IMR-90 (cell line): ENCODE measurements around the gene GALM. TPM values are rescaled to one million over a fixed set of nuclear protein-coding genes. Genes with fewer than 3 reads are reported as not detected.

Experiments used
- ATAC-seq: fragments of 200-7000 bp; cut with Tn5 transposase; 2 replicates; pipeline ENCODE4 v1.9.1; 2020; ENCODE audit warnings: low read depth, mild to moderate bottlenecking, moderate library complexity
- BruUV-seq: library from RNA; stranded (reverse); fragments of 400-500 nt; replicated peaks from 2 replicates; lab custom pipeline; 2021; lab: Mats Ljungman, UMichigan
- CTCF ChIA-PET: fragments of 300-600 bp; formaldehyde crosslinking; extraction: SDS; loops from one replicate; lab custom pipeline; 2021; ENCODE audit warnings: antibody characterized with exemption; lab: Yijun Ruan, JAX
- POLR2A ChIA-PET: fragments of 300-600 bp; sonication (Branson Sonifier 250); formaldehyde crosslinking; loops from one replicate; lab custom pipeline; 2022; ENCODE audit warnings: antibody characterized with exemption; ENCODE audit not compliant: unreplicated experiment; lab: Charles Lee
- DNase-seq: peaks from one replicate; pipeline ENCODE4 v3.0.0; 2013
- H2AFZ ChIP-seq: replicated peaks from 2 replicates; pipeline ENCODE3; 2013; ENCODE audit warnings: low read length, mild to moderate bottlenecking; ENCODE audit not compliant: poor library complexity
- H2AK5ac ChIP-seq: 2 replicates; pipeline ENCODE4 v1.6.1; 2013; ENCODE audit warnings: low read depth, low read length, inconsistent platforms
- H2AK9ac ChIP-seq: replicated peaks from 2 replicates; pipeline ENCODE3; 2013; ENCODE audit warnings: mild to moderate bottlenecking, low read depth, low read length, moderate library complexity; ENCODE audit not compliant: poor library complexity
- H2BK120ac ChIP-seq: 2 replicates; pipeline ENCODE4 v1.6.1; 2013; ENCODE audit warnings: low read depth, low read length, inconsistent platforms
- H2BK15ac ChIP-seq: 3 replicates; pipeline ENCODE4 v1.6.1; 2013; ENCODE audit warnings: low read depth, low read length, inconsistent platforms
- H2BK20ac ChIP-seq: 2 replicates; pipeline ENCODE4 v1.6.1; 2013; ENCODE audit warnings: low read depth, mild to moderate bottlenecking, inconsistent platforms, low read length, moderate library complexity
- H2BK5ac ChIP-seq: 2 replicates; pipeline ENCODE4 v1.6.1; 2013; ENCODE audit warnings: mild to moderate bottlenecking, low read depth, low read length, inconsistent platforms; ENCODE audit not compliant: poor library complexity, severe bottlenecking
- H3K14ac ChIP-seq: replicated peaks from 2 replicates; pipeline ENCODE4 v1.6.1; 2013; ENCODE audit warnings: low read depth, low read length, inconsistent platforms
- H3K18ac ChIP-seq: 2 replicates; pipeline ENCODE4 v1.6.1; 2013; ENCODE audit warnings: low read depth, low read length, control low read depth
- H3K23ac ChIP-seq: 2 replicates; pipeline ENCODE4 v1.6.1; 2013; ENCODE audit warnings: low read depth, low read length, inconsistent platforms
- H3K27ac ChIP-seq: 2 replicates; pipeline ENCODE4 v1.5.1; 2013; ENCODE audit warnings: mild to moderate bottlenecking, control low read depth, low read length; ENCODE audit not compliant: insufficient read depth
- H3K27me3 ChIP-seq: 2 replicates; pipeline ENCODE4 v1.6.1; 2013; ENCODE audit warnings: low read length; ENCODE audit not compliant: control insufficient read depth, insufficient read depth
- H3K36me3 ChIP-seq: 2 replicates; pipeline ENCODE4 v1.6.1; 2013; ENCODE audit warnings: low read length, mixed read lengths; ENCODE audit not compliant: control insufficient read depth, insufficient read depth
- H3K4ac ChIP-seq: 2 replicates; pipeline ENCODE4 v1.6.1; 2013; ENCODE audit warnings: low read depth, low read length, inconsistent platforms
- H3K4me1 ChIP-seq: 2 replicates; pipeline ENCODE4 v1.6.1; 2013; ENCODE audit warnings: low read length, mixed read lengths; ENCODE audit not compliant: control insufficient read depth, insufficient read depth
- H3K4me2 ChIP-seq: 2 replicates; pipeline ENCODE4 v1.6.1; 2013; ENCODE audit warnings: low read depth, mild to moderate bottlenecking, control low read depth, low read length, moderate library complexity
- H3K4me3 ChIP-seq: 2 replicates; pipeline ENCODE4 v1.5.1; 2013; ENCODE audit warnings: low read depth, mild to moderate bottlenecking, control low read depth, low read length, moderate library complexity; ENCODE audit not compliant: insufficient read depth
- H3K56ac ChIP-seq: 2 replicates; pipeline ENCODE4 v1.6.1; 2013; ENCODE audit warnings: low read length, inconsistent platforms; ENCODE audit not compliant: insufficient read depth; ENCODE audit errors: extremely low read depth
- H3K79me1 ChIP-seq, 2 experiments: 2 replicates each; pipeline ENCODE4 v1.6.1; 2013; ENCODE audit warnings: low read length in 2 of 2, inconsistent platforms in 1 of 2, low read depth in 1 of 2
- H3K9ac ChIP-seq: 2 replicates; pipeline ENCODE4 v1.6.1; 2013; ENCODE audit warnings: low read depth, low read length, control low read depth
- H3K9me1 ChIP-seq: 2 replicates; pipeline ENCODE4 v1.6.1; 2013; ENCODE audit warnings: low read length, inconsistent platforms; ENCODE audit not compliant: insufficient read depth
- H3K9me3 ChIP-seq: 2 replicates; pipeline ENCODE4 v1.6.1; 2013; ENCODE audit warnings: low read length; ENCODE audit not compliant: control insufficient read depth, insufficient read depth
- H4K20me1 ChIP-seq: 2 replicates; pipeline ENCODE4 v1.6.1; 2013; ENCODE audit warnings: low read length, inconsistent platforms; ENCODE audit not compliant: insufficient read depth
- H4K5ac ChIP-seq: 2 replicates; pipeline ENCODE4 v1.6.1; 2013; ENCODE audit warnings: mild to moderate bottlenecking, low read depth, low read length, control low read depth
- H4K8ac ChIP-seq, 2 experiments: 2 replicates each; pipeline ENCODE4 v1.6.1; 2013; ENCODE audit warnings: low read depth in 2 of 2, low read length in 2 of 2, control low read depth in 1 of 2, inconsistent platforms in 1 of 2
- H4K91ac ChIP-seq: 2 replicates; pipeline ENCODE4 v1.6.1; 2013; ENCODE audit warnings: low read depth, low read length, inconsistent platforms; ENCODE audit not compliant: insufficient read depth
- RFX5 ChIP-seq: IDR thresholded peaks from 2 replicates; pipeline ENCODE4 v1.8.0; 2012; ENCODE audit warnings: low read depth, mild to moderate bottlenecking, low read length, moderate library complexity
- WGBS, 2 experiments: methylation state at CpG; one replicate each; pipeline versions ENCODE4 v1.1.5 to v1.1.7; 2013; ENCODE audit warnings: missing lambda C conversion rate in 2 of 2; ENCODE audit not compliant: insufficient read length in 1 of 2; ENCODE audit errors: extremely low coverage in 2 of 2; 5-methylcytosine and 5-hydroxymethylcytosine counted together
- dilution Hi-C: fragments of 300-500 bp; cut with HindIII; formaldehyde crosslinking; loops from one replicate; pipeline ENCODE4 v1.14.3; 2018; ENCODE audit warnings: low sequenced_read_pairs; ENCODE audit not compliant: unreplicated experiment
- in situ Hi-C: fragments of 300-500 bp; cut with MboI; formaldehyde crosslinking; loops from 3 replicates; pipeline ENCODE4 v1.14.3; 2019; ENCODE audit warnings: low sequenced_read_pairs, inconsistent platforms, mixed read lengths
- intact Hi-C: fragments of 100-400 bp; cut with micrococcal nuclease; formaldehyde crosslinking; loops from 2 replicates; pipeline ENCODE4 v1.10.0; 2022
- polyA plus RNA-seq, 3 experiments: library from polyadenylated mRNA; depleted of rRNA; stranded (reverse); fragments of >200 nt; gene quantifications; 2 replicates each; pipeline ENCODE4 v1.2.3, GENCODE V29; 2012; ENCODE audit warnings: low replicate concordance in 1 of 3
- total RNA-seq: library from RNA; depleted of rRNA; stranded (reverse); fragments of >200 nt; gene quantifications from 2 replicates; pipeline ENCODE4 v1.2.3, GENCODE V29; 2012

Gene GALM
- total and polyA plus RNA-seq, 2 of the 4 experiments (the other 2 are of a cell fraction) = 12.1 to 24.2 TPM

GRCh38 chr2:38747007-38747424 is 81.1 kb downstream of the GALM start:
- H2BK5ac ChIP-seq = no peak overlapping the region
- no peak overlapping the region for H4K91ac ChIP-seq
- DNase-seq (no peak), ATAC-seq (no peak)
- no peak for TF ChIP-seq RFX5
- intact Hi-C loops = no loop called here
- no peak overlapping the region for H4K8ac ChIP-seq
- ChIA-PET POLR2A (interaction anchor here (0.6 kb wide), 1 partner anchor 28 kb away, joined by 3 read pairs; no protein-coding TSS in a partner anchor), CTCF (interaction anchor here (1.0 kb wide), 1 partner anchor 164 kb away, joined by 3 read pairs; no protein-coding TSS in a partner anchor)
- H3K23ac ChIP-seq = no peak overlapping the region
- no peak overlapping the region for H2BK120ac ChIP-seq
- dilution Hi-C loops = loop anchor here (25.0 kb wide), 1 partner anchor 185 kb away; no protein-coding TSS in a partner anchor
- H3K79me1 ChIP-seq = peaks cover 26 to 56% of the 10 kb centered on the region in 2 experiments
- H2AK5ac ChIP-seq = no peak overlapping the region
- in situ Hi-C loops = no loop called here
- H3K4me2 ChIP-seq = no peak overlapping the region
- BruUV-seq = no TSS peak
- H3K9ac ChIP-seq = no peak overlapping the region
- H2BK20ac ChIP-seq = no peak overlapping the region
- peaks cover 71% of the 10 kb centered on the region for H4K20me1 ChIP-seq
- no peaks in the 10 kb centered on the region for H3K27me3 ChIP-seq
- H3K36me3 ChIP-seq = peaks cover 44% of the 10 kb centered on the region
- H3K4me1 ChIP-seq = peaks cover 3% of the 10 kb centered on the region
- no peak overlapping the region for H2BK15ac ChIP-seq
- H2AK9ac ChIP-seq = no peak overlapping the region
- H3K4me3 ChIP-seq = no peak overlapping the region
- H3K9me3 ChIP-seq = no peaks in the 10 kb centered on the region
- no peak overlapping the region for H3K18ac ChIP-seq
- WGBS, 2 experiments = no CpG with 5 or more reads among the region's 4 CpGs
- H4K5ac ChIP-seq = no peak overlapping the region
- H3K56ac ChIP-seq = no peak overlapping the region
- no peaks in the 10 kb centered on the region for H3K9me1 ChIP-seq
- H2AFZ ChIP-seq = no peak overlapping the region
- H3K14ac ChIP-seq = no peak overlapping the region
- H3K4ac ChIP-seq = no peak overlapping the region
- no peak overlapping the region for H3K27ac ChIP-seq
